Stimulated activated CD4-positive, alpha-beta T cell treated with anti-CD3 and anti-CD28 coated beads, Interleukin-2, amount 100 ng/mL, for 48 hours (primary cell): ENCODE results near the gene LGR6.
"Not testable (repeated sequence)": the region's sequence is repeated elsewhere in the genome, so short reads cannot be mapped to it uniquely, and the experiment has no call there.

Experiments
- DNase-seq, 2 donors: peaks; one replicate each; pipeline ENCODE4 v3.0.0-alpha.2; 2020

Gene LGR6

GRCh38 chr1:202221911-202222909, 28.6 kb downstream of the LGR6 start:
- no peak for DNase-seq

DNA sequence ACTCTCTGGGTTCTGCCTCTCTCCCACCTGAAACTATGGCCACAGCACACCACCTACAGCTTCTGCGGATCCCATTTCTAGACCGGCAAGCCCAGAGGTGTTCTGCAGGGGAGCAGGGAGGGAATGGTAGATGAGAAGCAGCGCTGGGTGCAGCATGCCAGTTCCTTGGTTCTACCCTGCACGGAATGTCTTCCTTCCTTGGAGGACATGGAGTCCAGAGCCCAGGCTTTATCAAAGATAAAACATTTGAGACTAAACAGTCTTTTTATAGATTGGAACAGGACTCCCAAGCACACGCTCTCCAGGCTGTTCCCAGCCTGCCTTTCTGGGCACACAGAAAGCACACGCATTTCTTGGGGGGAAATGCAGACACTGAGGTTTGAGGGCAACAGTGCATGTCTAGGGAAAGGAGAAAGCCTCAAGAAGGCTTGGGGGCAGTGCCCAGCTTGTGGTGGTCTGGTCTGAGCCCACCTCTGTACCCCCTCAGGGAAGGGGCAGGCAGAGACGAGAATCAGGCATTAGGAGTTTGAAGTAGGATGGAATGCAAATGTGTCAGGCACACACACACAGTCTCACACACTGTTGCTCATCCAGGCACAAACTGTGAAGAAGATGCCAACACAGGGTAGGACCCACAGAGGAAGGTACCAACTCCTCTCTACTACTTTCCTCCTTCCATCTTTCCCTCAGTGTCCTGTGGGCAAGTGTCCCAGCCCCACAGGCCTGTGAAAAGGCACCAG, 29.7 kb downstream of the LGR6 start:
- DNase-seq: no peak

DNA sequence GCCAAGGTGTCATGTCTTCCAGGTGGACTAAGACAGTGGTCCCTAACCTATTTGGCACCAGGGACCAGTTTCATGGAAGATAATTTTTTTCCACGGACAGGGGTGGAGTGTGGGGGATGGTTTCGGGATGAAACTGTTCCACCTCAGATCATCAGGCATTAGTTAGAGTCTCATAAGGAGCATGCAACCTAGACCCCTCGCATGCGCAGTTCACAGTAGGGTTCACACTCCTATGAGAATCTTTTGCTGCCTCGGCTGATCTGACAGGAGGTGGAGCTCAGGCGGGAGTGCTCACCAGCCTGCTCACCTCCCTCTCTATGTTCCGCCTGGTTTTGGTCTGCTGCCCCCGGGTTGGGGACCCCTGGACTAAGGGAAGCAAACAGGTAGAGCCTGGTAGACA, 30.9 kb downstream of the LGR6 start:
- no peak for DNase-seq

- DNase-seq: no peak
Observed at GRCh38 chr1:202225131-202225530, 31.5 kb downstream of the LGR6 start.

DNA sequence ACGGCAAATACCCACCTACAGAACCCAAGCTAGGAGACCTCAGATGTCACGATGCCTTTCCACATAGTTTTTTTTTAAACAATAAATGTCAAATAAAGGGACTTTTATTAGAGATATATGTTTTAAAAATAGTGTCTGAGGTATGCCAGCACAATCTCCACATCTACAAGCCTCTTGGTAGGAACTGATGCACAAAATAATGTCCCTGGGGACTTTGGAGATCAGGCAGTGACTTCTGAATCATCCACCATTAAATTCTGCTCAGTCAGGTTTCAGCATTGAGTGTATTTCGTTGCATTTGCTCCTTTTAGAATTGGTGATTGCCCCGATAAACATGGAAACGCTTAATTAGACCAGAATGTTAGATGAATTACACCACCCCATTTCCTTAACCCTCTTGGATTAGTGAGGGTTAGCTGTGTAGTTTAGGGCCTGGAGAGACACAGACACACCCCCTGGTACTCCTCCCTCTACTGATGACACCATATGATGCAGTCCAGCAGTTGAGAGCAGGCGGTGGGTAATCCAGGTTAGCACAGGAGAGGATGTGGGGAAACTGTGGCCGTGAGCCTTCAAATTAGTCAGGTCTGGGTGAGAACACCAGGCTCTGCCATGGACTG, 33.6 kb downstream of the LGR6 start:
- no peak for DNase-seq

- no peak for DNase-seq
Observed at GRCh38 chr1:202227997-202228401, 34.4 kb downstream of the LGR6 start.

GRCh38 chr1:202228484-202229122, 35.0 kb downstream of the LGR6 start:
- no peak for DNase-seq

DNA sequence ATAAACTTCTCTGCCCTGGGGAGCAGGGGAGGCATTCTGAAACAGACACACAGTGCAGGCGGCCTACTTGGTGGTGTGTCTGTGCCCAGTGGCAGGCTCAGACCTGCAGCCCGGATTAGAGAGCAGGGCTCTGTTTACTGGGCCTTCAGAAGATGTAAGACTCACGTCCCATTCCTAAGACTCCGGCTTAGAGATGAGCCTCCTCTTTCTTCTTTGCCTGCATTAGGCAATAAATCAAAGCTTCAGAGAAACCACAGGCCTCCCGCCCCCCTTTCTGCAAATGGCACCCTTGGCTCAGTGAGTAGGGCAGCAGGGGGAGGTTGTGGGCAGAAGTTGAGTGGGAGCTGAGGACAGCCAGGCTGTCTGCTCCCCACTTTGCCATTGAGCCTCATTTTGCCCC, 35.8 kb downstream of the LGR6 start:
- DNase-seq: no peak

GRCh38 chr1:202230061-202230938, 36.7 kb downstream of the LGR6 start:
- no peak for DNase-seq

- no peak for DNase-seq
Observed at GRCh38 chr1:202230939-202231645, 37.5 kb downstream of the LGR6 start.

- no peak for DNase-seq
Observed at GRCh38 chr1:202233171-202233570, 39.6 kb downstream of the LGR6 start.

DNA sequence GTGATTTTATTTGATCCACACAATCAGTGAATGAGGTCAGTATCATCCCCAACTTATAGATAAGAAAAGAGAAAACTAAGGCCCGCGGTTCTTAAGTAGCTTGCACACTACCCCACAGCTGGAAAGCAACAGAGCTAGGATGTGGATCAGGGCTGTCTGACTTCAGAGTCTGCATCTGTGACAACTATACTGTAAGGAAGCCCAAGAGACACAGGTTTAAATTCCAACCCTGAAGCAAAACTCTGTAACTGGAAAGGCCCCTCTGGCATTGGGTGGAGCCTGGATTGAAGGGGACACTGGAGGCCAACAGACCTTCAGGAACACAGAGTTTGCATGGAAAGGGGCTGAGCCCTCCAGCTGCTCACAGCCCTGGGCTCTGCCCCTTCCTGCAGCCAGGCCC, 40.2 kb downstream of the LGR6 start:
- no peak for DNase-seq

GRCh38 chr1:202234331-202235002, 40.9 kb downstream of the LGR6 start:
- no peak for DNase-seq

GRCh38 chr1:202235003-202235660, 41.5 kb downstream of the LGR6 start:
- no peak for DNase-seq

- DNase-seq: peak; percentile 77 to 80
Observed at GRCh38 chr1:202235856-202236837, 42.5 kb downstream of the LGR6 start.

DNA sequence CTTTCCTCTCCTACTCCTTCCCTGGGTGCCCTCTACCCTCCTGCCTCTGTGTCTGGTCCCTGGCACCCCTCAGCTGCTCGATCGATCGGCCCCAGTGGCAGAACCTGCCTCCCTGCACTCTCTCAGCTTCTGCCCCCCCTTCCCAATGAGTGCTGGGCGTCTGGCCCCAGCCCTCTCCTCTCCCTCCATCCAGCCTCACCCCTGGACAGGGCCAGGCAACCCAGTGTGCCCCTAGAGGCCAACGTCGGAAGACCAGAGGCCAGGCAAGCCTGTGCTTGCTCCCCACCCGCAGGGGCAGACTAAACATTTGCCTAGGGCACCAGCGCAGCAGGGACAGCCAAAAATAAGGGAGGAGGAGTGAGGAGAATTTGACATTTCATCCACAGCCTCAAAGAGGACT, 43.5 kb downstream of the LGR6 start:
- DNase-seq: peak; percentile 23 to 31

- no peak for DNase-seq
Observed at GRCh38 chr1:202238914-202239313, 45.3 kb downstream of the LGR6 start.

DNA sequence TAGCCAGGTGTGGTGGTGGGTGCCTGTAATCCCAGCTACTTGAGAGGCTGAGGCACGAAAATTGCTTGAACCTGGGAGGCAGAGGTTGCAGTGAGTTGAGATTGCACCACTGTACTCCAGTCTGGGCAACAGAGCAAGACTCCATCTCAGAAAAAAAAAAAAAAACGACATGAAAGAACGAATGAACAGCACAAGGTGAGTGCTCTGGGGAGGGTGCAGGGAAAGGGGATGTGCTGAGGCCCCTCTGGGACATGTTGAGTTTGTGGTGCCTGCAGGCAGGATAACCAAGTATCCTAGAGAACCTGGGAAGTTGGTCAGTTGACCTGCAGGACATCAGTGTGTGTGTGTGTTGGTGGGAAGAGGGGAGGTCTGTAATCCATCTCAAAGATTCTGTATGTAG, 46.6 kb downstream of the LGR6 start:
- DNase-seq: not testable (repeated sequence)

DNA sequence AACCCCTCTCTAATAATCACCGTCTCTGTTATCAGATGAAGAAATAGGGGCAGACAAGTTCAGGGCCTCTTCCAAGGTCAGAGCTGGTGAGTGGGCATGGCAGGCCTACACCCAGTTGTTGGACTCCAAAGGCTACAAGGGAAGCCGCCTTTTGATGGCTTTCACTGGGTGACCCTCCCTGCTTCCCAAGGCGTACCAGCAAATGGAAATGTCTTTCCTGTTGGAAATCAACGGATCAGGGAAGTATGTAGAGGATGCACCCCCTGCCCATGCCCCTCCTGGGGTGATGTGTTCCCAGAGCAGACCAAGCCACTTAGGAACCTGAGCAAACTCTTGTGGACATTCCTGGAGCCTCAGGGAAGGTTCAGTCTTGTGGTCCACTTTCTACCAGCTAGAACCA, 47.4 kb downstream of the LGR6 start:
- DNase-seq: no peak
